ENCODE data around the gene SYK.
A peak's percentile ranks its signal among the peaks of the same experiment; 100 is the strongest.
"Not testable (repeated sequence)": the region's sequence is repeated elsewhere in the genome, so short reads cannot be mapped to it uniquely, and the experiment has no call there.

DNA sequence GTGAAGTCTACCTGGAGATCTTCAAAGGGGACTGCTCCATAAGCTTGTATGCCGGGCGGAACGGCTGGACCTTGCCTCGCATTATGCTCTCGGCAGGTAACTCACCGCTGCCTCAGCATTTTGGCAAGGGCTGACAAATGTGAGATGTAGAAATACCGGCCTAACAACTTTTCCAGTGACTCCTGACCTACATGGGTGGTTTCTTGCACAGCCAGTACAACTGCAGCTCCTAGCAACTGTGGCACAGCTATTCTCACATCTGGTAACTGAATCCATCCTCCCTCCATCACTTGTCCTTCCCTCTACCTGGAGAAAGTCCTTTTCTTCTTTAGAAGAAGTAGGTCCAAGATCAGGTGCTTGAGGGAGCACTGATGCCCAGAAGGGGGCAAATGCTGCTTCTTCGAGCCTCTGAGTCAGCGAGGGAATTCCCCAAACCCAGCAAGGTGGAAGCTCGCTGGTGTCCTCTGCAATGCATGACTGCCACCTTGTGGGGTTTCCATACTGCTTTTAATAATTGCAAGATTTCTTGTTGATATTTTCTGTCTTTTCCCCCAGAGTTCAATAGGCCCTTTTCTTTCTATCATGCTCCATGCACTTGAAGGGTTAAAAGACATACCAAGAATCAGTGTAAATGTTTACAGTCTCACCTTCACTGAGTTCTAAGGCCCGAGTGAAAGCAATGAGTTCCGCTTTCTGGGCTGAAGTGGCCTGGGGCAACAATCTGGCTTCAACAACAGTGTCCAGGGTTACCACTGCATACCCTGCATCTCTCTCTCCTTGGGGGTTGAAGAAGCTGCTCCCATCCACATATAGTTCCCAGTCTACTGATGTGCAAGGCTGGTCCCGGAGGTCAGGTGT is 45.9 kb upstream of the SYK start:
- TF ChIP-seq, protein P1, sequence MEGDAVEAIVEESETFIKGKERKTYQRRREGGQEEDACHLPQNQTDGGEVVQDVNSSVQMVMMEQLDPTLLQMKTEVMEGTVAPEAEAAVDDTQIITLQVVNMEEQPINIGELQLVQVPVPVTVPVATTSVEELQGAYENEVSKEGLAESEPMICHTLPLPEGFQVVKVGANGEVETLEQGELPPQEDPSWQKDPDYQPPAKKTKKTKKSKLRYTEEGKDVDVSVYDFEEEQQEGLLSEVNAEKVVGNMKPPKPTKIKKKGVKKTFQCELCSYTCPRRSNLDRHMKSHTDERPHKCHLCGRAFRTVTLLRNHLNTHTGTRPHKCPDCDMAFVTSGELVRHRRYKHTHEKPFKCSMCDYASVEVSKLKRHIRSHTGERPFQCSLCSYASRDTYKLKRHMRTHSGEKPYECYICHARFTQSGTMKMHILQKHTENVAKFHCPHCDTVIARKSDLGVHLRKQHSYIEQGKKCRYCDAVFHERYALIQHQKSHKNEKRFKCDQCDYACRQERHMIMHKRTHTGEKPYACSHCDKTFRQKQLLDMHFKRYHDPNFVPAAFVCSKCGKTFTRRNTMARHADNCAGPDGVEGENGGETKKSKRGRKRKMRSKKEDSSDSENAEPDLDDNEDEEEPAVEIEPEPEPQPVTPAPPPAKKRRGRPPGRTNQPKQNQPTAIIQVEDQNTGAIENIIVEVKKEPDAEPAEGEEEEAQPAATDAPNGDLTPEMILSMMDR (IDR thresholded peaks at IDR 0.05): peak in 3 of 4 experiments; percentile 17 to 44 (median 35)
- not testable (repeated sequence) for TF ChIP-seq POLR2A (IDR thresholded peaks at IDR 0.05)
